ENCODE results near the gene AMPD2.
A peak's percentile ranks its signal among the peaks of the same experiment; 100 is the strongest.
"Not testable (repeated sequence)": the region's sequence is repeated elsewhere in the genome, so short reads cannot be mapped to it uniquely, and the experiment has no call there.

Gene AMPD2

DNA sequence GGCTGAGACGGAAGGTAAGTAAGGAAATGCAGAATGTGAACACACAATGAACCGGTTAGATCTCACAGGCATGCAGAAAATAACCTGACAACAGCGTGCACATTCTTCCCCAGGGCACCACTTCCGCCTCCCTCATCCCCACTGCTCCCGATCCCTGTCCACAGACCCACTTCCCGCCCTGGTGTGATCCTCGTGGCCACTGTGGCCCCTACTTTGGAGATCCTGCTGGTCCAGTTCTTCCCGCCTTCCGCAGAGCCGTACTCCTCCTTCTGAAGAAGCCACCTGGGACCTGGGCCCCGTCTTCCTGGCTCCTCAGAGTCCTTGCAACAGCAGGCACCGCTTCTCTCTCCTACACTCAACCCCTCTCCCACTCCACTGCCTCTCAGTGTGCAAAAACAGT, 34.9 kb downstream of the AMPD2 start:
- DNase-seq, result no peak

GRCh38 chr1:109655615-109656519, 36.2 kb downstream of the AMPD2 start, which contains the start of gene GSTM4:
Gene GSTM4 (plus strand): TSS chr1:109656099. CDS start chr1:109656390, 291 bp downstream.
- DNase-seq, result peak; percentile 19

DNA sequence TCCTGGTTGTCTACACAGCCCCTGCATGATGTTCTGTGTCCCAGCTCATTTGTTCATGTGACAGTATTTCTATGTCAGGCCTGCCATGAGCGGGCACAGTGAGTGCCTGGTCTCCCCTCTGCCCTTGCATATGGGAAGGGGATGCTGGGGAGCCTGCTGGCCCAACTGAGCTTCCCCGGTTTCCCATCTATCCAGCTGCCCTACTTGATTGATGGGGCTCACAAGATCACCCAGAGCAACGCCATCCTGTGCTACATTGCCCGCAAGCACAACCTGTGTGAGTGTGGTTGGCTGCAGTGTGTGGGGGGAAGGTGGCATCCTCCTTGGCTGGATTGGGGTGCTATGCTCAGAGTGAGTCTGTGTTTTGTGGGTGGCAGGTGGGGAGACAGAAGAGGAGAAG, 37.8 kb downstream of the AMPD2 start:
- DNase-seq, result no peak

GRCh38 chr1:109657970-109658369, 38.3 kb downstream of the AMPD2 start:
- no peak for DNase-seq

- DNase-seq, result no peak
Observed at GRCh38 chr1:109658533-109659042, 39.0 kb downstream of the AMPD2 start.

DNA sequence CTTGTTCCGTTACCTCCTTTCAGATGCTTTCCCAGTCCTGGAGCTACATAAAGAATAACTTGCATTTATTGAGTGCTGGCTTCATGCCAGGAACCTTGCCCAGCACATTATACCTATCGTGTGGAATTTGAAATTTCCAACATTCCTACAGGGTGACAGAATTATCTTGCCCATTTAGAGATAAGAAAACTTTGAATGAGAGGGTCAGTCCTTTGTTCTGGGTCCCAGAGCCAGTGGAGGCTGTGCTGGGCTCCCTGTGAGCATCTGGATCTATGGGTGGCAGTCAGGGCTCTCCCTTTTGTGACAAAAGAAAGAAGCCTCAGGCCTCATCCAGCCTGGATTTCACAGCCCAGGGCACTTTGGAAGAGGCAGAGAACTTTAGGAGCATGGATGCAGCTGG, 39.5 kb downstream of the AMPD2 start:
- no peak for DNase-seq

DNA sequence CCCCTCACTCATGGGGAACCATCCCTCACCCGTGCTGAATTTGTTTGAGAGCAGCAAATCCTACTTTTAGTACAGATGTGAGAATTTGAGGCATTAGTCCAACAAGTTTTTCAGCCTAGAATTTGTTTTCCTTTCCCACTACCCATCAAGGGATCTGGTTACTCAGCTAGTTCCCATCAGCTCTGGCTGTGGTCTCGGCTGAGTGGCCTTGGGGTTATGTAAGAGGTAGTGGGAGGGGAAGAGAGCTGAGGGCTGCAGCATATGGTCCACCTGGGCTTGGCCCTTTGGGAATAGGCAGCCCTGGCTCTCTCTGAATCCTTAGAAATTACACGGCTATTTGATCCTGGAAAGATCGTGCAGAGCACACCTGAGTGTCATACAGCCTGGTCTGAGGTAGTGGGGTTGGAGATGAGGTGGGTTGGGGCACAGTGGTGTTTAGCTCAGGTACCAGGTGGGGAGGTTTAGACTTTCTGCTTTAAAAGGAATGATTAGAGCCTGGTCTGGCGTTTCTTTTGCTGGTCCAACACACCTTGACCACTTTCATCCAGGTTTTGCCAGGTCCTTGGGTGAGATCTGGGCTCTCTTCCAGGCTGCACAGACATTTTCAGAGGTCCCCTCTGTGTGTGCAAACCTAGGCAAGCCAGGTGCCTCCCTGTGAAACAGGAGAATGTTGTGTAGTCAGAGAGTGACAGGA, 40.5 kb downstream of the AMPD2 start:
- DNase-seq, result peak; percentile 28

DNA sequence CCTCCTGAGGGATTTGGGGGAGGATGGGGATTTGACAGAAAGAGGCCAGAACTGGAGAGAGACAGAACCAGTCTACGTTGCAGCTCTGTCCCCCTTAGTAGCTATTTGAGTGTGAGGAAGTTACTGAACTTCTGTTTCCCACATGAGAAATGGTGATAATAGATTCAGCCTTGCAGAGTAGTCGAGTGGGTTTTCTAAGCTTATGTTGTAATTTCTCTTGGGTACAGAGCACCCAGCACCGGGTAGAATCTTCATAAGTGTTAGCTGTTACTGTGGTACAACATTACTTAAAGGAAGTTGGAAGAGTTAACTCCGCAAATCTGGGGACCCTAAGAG, 41.0 kb downstream of the AMPD2 start:
- not testable (repeated sequence) for DNase-seq

DNA sequence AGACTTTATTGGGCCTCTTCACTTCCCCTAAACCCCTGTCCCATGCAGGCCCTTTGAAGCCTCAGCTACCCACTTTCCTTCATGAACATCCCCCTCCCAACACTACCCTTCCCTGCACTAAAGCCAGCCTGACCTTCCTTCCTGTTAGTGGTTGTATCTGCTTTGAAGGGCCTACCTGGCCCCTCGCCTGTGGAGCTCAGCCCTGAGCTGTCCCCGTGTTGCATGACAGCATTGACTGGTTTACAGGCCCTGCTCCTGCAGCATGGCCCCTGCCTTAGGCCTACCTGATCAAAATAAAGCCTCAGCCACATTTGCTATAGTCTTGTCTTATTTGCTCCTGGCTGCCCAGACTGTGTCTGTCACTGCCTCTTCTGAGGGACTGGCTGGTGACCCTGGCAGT, 41.8 kb downstream of the AMPD2 start:
- DNase-seq, result no peak

- DNase-seq, result no peak
Observed at GRCh38 chr1:109664671-109665070, 45.0 kb downstream of the AMPD2 start.

- DNase-seq, result peak; percentile 33
Observed at GRCh38 chr1:109667452-109668122, 48.0 kb downstream of the AMPD2 start, which contains the start of gene GSTM2. Gene GSTM2 (plus strand): TSS chr1:109668057. CDS start chr1:109668116, 59 bp downstream.

DNA sequence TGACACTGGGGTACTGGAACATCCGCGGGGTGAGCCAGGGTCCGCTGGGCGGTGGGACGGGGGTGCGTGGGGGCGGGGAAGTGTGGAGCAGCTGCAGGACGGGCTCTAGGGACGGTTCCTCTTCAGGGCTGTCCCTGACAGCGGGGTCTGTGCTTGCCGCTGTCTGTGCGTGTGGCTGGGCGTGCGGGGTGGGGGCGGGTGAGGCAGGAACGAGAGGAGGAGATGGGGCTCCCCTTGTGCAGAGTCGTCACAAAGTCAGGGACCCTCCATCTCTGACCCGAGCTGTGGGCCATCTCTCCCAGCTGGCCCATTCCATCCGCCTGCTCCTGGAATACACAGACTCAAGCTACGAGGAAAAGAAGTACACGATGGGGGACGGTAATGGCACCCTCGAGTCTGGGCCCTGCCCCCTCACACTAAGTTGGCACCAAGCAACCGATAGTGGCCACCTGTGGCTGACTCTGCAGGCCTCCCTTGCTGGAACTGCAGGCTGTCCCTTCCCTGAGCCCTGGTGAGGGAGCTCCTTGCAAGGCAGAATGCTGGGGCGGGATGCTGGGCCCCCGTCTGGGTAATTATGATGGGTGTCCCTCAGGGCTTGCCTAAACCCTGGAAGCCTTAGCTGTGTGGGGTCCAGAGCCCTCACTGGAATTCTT, 48.6 kb downstream of the AMPD2 start:
- DNase-seq, result no peak

- DNase-seq, result no peak
Observed at GRCh38 chr1:109669246-109669948, 49.8 kb downstream of the AMPD2 start.

GRCh38 chr1:109669949-109670302, 50.3 kb downstream of the AMPD2 start:
- DNase-seq, result not testable (repeated sequence)

- no peak for DNase-seq
Observed at GRCh38 chr1:109671067-109671466, 51.4 kb downstream of the AMPD2 start.

GRCh38 chr1:109673861-109674260, 54.2 kb downstream of the AMPD2 start:
- DNase-seq, result not testable (repeated sequence)

GRCh38 chr1:109676683-109677381, 57.2 kb downstream of the AMPD2 start:
- not testable (repeated sequence) for DNase-seq

GRCh38 chr1:109677459-109677858, 57.8 kb downstream of the AMPD2 start:
- DNase-seq, result no peak

DNA sequence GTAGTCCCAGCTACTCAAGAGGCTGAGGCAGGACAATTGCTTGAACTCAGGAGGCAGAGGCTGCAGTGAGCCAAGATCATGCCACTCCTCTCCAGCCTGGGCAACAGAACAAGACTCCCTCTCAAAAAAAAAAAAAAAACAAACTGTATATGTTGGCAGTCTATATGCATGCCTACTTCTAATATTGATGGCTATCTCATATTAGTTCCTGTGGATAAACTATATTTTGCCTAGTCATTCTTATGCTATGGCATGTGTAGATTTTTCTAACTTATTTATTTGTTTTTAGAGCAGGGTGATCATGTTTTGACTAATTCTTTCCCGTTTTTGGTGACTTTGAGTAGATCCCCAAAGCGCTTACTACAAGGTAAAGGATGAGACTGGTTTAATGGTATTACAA, 59.0 kb downstream of the AMPD2 start:
- DNase-seq, result not testable (repeated sequence)
